ENCODE data around the gene MYO9B. TPM values are rescaled to one million over a fixed set of nuclear protein-coding genes. Genes with fewer than 3 reads are reported as not detected.
A peak's percentile ranks its signal among the peaks of the same experiment; 100 is the strongest.

MYO9B gene
- total and polyA plus RNA-seq, 2 experiments from 2014 or later = 20.1 to 71.8 TPM

DNA sequence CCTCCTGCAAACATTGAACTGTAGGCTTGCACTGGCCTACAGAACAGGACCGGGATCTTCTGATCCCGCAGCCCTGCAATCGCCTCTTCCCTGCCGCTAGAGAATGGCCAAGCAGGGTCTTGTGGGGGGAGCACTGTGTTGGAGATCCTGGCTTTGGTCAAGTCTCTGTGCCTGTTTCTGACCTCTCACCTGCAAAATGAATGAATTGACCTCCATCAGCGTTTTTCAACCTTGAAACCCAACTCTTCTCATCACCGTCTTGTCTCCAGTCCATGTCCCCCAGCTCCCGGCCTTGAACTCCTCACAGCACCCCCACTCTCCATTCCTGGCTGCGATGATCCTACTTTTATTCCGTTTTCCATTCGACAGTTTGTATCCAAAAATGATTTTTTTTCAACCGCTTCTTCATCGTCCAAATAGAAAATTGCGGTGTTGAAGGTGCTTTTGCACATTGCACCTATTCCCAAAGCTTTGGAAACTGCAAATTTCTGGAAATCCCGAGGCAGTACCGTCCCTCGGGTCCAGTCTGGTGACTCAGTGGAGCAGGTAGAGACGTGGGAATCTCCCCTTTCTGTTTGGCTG is 2.0 kb downstream of the MYO9B start:
- H3K79me2 ChIP-seq (ENCODE audit: insufficient read depth) = peaks cover 80% of the 10 kb centered on the region
- H4K20me1 ChIP-seq (ENCODE audit: insufficient read depth) = no peaks in the 10 kb centered on the region
- H3K9ac ChIP-seq = peak overlapping the region; percentile 96
- in situ Hi-C loops (cut with MboI) = loop anchor here (10.0 kb wide), 1 partner anchor 197 kb away; no protein-coding TSS in a partner anchor
- H3K36me3 ChIP-seq (ENCODE audit: low read depth) = no peaks in the 10 kb centered on the region
- H3K4me3 ChIP-seq = peak overlapping the region; percentile 91
- TF ChIP-seq EZH2phosphoT487 (IDR thresholded peaks at IDR 0.05; ENCODE audit: insufficient read depth, low read depth) (no peak), EZH2 (IDR thresholded peaks at IDR 0.05; ENCODE audit: insufficient read depth, poor library complexity, severe bottlenecking) (no peak)
- peak overlapping the region; percentile 87 for H3K4me2 ChIP-seq (ENCODE audit: unreplicated experiment)
- no peak overlapping the region for H2AFZ ChIP-seq
- DNase-seq = no peak
- H3K27ac ChIP-seq = peak overlapping the region; percentile 99
- 83 to 86% methylated on average over 17 of the region's 17 CpGs for WGBS, 2 experiments (ENCODE audit: low coverage in 1 of 2, low lambda C conversion rate in 2 of 2, missing lambda C conversion rate in 2 of 2)
- H3F3A ChIP-seq (ENCODE audit: insufficient read depth) = peaks cover 39% of the 10 kb centered on the region
- no peaks in the 10 kb centered on the region for H3K9me2 ChIP-seq (ENCODE audit: insufficient read depth)
- H3K4me1 ChIP-seq (ENCODE audit: insufficient read depth) = peaks cover 30% of the 10 kb centered on the region
- H3K27me3 ChIP-seq (replicated peaks; ENCODE audit: insufficient read depth) = no peaks in the 10 kb centered on the region
- no peaks in the 10 kb centered on the region for H3K9me3 ChIP-seq (ENCODE audit: low read depth)

DNA sequence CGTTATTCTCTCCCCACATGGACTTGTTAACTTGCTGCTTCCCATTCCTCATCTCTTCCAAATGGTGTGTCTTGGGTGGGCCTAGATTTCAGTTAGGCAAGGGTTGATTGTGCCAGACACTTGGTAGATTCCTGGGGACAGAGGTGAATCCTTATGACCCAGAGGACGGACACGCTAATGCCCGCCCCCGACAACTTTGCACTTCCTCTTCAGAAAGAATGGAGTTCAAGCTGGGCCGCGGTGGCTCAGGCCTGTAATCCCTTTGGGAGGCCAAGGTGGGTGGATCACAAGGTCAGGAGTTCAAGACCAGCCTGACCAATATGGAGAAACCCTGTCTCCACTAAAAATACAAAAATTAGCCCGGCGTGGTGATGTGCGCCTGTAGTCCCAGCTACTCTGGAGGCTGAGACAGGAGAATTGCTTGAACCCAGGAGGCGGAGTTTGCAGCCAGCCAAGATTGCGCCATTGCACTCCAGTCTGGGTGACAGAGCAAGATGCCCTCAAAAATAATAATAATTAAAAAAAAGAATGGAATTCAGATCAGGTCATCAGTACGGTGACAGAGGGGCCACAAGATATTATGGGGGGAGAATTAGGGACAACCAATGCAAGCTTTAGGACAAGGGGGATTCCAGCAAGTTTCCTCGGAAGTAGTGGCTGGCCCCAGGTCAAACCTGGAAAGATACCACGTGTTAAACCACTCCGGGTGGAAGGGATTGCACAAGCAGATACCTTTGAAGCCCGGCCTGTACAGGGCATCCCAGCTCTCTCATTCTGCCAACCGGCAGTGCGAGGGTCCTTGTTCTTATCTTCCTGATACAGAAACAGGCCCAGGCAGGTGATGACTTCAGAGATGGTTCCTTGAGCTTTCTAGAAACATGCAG is 2.7 kb downstream of the MYO9B start:
- no peaks in the 10 kb centered on the region for H4K20me1 ChIP-seq (ENCODE audit: insufficient read depth)
- in situ Hi-C loops (cut with MboI) = loop anchor here (10.0 kb wide), 1 partner anchor 197 kb away; no protein-coding TSS in a partner anchor
- peak overlapping the region; percentile 88 for H3K4me2 ChIP-seq (ENCODE audit: unreplicated experiment)
- H3K27me3 ChIP-seq (replicated peaks; ENCODE audit: insufficient read depth) = no peaks in the 10 kb centered on the region
- H3K79me2 ChIP-seq (ENCODE audit: insufficient read depth) = peaks cover 83% of the 10 kb centered on the region
- peak overlapping the region; percentile 96 for H3K9ac ChIP-seq
- 84 to 86% methylated on average over 19 of the region's 19 CpGs for WGBS, 2 experiments (ENCODE audit: low coverage in 1 of 2, low lambda C conversion rate in 2 of 2, missing lambda C conversion rate in 2 of 2)
- TF ChIP-seq EZH2 (IDR thresholded peaks at IDR 0.05; ENCODE audit: insufficient read depth, poor library complexity, severe bottlenecking) = no peak
- no peaks in the 10 kb centered on the region for H3K36me3 ChIP-seq (ENCODE audit: low read depth)
- H3K4me1 ChIP-seq (ENCODE audit: insufficient read depth) = peaks cover 30% of the 10 kb centered on the region
- peak overlapping the region; percentile 91 for H3K4me3 ChIP-seq
- DNase-seq = peak; percentile 28
- H3K9me3 ChIP-seq (ENCODE audit: low read depth) = no peaks in the 10 kb centered on the region
- no peak overlapping the region for H2AFZ ChIP-seq
- H3K9me2 ChIP-seq (ENCODE audit: insufficient read depth) = no peaks in the 10 kb centered on the region
- peaks cover 39% of the 10 kb centered on the region for H3F3A ChIP-seq (ENCODE audit: insufficient read depth)
- H3K27ac ChIP-seq = peak overlapping the region; percentile 99

DNA sequence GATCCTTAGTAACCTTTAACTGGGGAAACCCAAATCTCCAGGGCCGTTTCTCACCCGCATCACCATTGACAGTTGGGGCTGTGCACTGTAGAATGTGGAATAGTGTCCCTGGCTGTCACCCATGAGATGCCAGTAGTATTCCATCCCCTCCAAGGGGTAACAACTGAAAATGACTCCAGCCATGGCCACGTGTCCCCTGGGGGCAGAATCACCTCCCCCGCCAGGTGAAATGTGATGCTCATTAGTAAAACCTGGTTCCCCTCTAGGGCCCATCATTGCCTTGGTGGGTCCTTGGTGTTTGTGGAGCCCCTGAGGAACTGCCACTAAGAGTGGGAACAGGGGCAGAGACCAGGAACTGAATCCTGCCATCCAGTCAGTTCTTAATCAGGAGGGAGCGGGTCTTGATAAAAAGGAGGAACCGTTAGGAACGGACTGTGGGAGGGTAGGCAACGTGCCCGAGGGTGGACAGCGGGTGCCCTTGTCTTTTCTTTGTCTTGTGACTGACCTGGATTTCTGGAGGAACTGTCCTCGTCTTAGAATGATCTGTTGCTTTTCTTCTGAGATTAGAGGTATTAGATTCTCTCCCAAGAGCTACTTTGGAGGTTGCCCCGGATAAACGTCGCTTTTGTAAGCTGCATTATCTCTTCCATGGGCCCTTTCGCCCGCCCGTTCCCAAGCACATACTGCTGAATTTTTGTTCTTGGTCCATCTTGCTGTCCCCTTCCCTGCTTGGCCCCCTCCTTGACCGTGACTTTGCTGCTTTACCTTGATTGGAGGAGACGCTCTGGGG is 3.5 kb downstream of the MYO9B start:
- TF ChIP-seq EZH2phosphoT487 (IDR thresholded peaks at IDR 0.05; ENCODE audit: insufficient read depth, low read depth) (no peak), EZH2 (IDR thresholded peaks at IDR 0.05; ENCODE audit: insufficient read depth, poor library complexity, severe bottlenecking) (no peak)
- H3K4me2 ChIP-seq (ENCODE audit: unreplicated experiment) = peak overlapping the region; percentile 88
- peaks cover 39% of the 10 kb centered on the region for H3F3A ChIP-seq (ENCODE audit: insufficient read depth)
- no peaks in the 10 kb centered on the region for H3K27me3 ChIP-seq (replicated peaks; ENCODE audit: insufficient read depth)
- no peaks in the 10 kb centered on the region for H3K9me3 ChIP-seq (ENCODE audit: low read depth)
- WGBS, 2 experiments (ENCODE audit: low coverage in 1 of 2, low lambda C conversion rate in 2 of 2, missing lambda C conversion rate in 2 of 2) = 34 to 38% methylated on average over 19 of the region's 19 CpGs
- H3K79me2 ChIP-seq (ENCODE audit: insufficient read depth) = peaks cover 85% of the 10 kb centered on the region
- in situ Hi-C loops (cut with MboI) = loop anchor here (10.0 kb wide), 1 partner anchor 196 kb away; no protein-coding TSS in a partner anchor
- H4K20me1 ChIP-seq (ENCODE audit: insufficient read depth) = no peaks in the 10 kb centered on the region
- H3K4me1 ChIP-seq (ENCODE audit: insufficient read depth) = peaks cover 29% of the 10 kb centered on the region
- peak overlapping the region; percentile 77 for H3K4me3 ChIP-seq
- peak; percentile 45 for DNase-seq
- no peak overlapping the region for H2AFZ ChIP-seq
- peak overlapping the region; percentile 99 for H3K27ac ChIP-seq
- H3K9ac ChIP-seq = peak overlapping the region; percentile 96
- no peaks in the 10 kb centered on the region for H3K9me2 ChIP-seq (ENCODE audit: insufficient read depth)
- no peaks in the 10 kb centered on the region for H3K36me3 ChIP-seq (ENCODE audit: low read depth)

Measured in GM23248 (cell line).